Colon (tissue), 2 donors: ENCODE results near the gene HSPG2.
"Not testable (repeated sequence)": the region's sequence is repeated elsewhere in the genome, so short reads cannot be mapped to it uniquely, and the experiment has no call there.

Experiments
- FAIRE-seq: peaks from 2 replicates; lab custom pipeline; 2012; peaks lifted over from hg19 to GRCh38; lab: Jason Lieb, UNC
- donor health status: control.
- donor health status: control.

Gene HSPG2

GRCh38 chr1:21937034-21937371 is at the start of gene HSPG2:
HSPG2 (minus strand) TSS chr1:21937310; CDS start chr1:21937217, 93 bp downstream.
- no peak for FAIRE-seq

- not testable (repeated sequence) for FAIRE-seq
These were observed 49.3 kb upstream of the HSPG2 start for GRCh38 chr1:21986386-21986785.

DNA sequence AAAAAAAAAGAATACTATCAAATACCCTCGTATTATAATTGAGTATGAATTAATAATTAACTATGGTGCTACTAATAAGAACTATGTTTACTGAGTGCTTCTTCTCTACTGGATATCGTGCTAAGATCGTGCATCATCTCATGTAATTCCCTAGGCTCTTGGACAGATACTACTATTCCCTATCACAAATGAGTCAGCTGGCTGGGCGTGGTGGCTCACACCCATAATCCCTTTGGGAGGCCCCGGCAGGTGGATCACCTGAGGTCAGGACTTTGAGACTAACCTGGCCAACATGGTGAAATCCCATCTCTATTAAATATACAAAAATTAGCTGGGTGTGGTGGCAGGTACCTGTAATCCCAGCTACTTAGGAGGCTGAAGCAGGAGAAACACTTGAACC is 48.8 kb upstream of the HSPG2 start:
- FAIRE-seq = not testable (repeated sequence)

GRCh38 chr1:21983539-21983938 is 46.4 kb upstream of the HSPG2 start:
- not testable (repeated sequence) for FAIRE-seq

DNA sequence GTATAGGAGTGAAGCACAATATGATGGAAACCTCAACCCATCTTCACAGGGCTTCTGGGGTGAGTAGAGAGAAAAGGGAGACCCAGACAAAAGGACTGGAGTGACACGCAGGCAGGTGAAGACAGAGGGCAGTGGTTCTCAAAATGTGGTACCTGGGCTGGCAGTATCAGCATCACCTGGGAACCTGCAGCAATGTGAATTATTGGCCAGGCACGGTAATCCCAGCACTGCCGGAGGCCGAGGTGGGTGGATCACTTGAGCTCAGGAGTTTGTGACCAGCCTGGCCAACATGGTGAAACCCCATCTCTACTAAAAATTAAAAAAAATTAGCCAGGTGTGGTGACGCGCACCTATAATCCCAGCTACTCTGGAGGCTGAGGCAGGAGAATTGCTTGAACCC is 45.0 kb upstream of the HSPG2 start:
- not testable (repeated sequence) for FAIRE-seq

DNA sequence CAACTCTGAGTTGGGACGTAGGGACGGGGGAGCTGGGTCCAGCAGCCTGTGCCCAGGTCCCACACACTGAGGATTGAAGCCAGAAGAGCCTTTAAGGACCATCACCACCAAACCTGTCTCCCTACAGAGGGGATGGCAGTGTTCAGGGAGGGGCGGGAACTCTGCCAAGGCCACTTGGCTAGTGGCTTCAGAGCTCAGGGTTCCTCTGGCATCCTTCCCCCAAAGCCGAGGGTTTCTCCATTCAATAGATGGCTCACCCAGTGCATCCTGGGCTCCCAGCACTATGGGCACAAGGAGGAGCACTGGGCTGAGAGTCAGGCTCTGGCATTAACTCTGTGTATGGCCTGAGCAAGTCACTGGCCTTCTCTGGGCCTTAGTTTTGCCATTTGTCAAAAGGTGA is 44.1 kb upstream of the HSPG2 start:
- FAIRE-seq = not testable (repeated sequence)

DNA sequence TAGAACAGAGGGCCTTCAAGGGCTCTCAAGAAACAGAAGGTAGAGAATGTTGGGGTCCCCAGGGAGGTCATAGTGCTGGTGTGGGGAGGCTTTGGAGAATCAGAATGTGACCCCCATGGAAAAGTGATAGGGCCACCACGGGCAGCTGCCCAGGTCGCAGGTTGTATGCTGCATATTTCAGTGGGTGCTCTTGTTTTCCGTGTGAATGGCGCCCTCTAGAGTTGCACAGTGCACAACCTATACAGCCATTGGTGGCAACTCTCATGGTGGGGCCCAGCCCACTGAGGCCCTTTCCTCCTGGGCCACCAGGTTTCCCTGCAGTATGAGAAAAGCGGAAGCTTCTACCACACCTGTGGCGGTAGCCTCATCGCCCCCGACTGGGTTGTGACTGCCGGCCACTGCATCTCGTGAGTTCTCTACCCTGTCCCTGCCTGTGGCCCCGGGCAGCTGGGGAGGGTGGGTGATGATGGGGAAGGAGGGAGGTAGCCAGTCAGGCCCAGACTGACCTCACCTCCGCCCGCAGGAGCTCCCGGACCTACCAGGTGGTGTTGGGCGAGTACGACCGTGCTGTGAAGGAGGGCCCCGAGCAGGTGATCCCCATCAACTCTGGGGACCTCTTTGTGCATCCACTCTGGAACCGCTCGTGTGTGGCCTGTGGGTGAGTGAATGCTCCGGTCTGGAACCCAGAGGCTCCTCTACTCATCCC is 43.6 kb upstream of the HSPG2 start:
- not testable (repeated sequence) for FAIRE-seq

DNA sequence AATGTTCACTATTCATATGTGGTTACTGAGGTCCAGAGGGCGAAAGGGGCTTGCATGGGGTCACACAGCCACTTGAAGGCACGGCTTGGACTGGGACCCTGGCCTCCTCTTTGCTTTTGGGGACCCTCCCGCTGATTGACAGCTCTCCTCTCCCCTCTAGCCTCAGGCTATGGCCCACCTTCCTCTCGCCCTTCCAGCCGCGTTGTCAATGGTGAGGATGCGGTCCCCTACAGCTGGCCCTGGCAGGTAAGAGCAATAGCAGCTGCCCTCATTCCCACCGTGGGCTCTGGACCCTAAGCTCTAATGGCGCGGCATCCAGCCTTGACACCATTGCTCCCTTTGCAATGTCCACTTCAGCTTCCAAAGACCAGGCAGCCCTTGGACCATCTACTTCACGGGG is 41.1 kb upstream of the HSPG2 start:
- FAIRE-seq = not testable (repeated sequence)

GRCh38 chr1:21976703-21977239 is 39.7 kb upstream of the HSPG2 start, which contains the start of gene CELA3B:
CELA3B (plus strand) TSS chr1:21977022; CDS start chr1:21977040, 18 bp downstream.
- not testable (repeated sequence) for FAIRE-seq

DNA sequence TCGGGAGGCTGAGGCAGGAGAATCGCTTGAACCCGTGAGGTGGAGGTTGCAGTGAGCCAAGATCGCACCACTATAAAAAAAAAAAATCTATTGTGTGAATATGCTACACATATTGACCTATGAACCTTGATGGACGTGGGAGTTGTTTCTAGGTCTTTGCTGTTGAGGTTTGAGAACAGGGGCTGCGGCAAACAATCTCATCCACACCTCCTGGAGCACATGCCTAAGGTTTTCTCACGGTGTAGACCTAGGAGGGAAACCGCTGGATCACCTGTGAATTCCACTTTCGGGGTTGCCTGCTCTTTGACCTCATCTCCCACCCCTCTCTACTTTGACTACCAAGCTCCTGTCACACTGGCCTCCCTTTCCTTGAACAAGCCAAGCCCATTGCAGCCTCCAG is 38.2 kb upstream of the HSPG2 start:
- not testable (repeated sequence) for FAIRE-seq

DNA sequence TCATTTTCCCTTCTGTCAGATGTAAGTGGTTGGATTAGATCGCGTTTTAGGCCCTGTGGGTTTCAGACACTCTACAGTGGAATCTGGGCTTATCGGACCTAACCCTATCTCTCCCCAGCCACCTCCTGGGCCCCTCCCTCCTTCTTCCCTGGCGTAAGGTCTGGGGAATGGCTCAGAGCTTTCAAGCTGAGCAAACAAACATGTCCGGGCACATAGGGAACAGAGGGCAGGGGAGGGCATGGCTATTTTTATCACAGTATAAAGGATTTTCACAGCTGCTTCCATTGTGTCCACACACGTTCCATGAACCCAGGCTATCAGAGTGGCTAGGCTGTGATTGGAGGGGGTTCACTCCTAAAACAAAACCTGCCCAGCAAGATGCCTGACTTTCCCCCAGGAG is 37.6 kb upstream of the HSPG2 start:
- not testable (repeated sequence) for FAIRE-seq

GRCh38 chr1:21973948-21974347 is 36.8 kb upstream of the HSPG2 start:
- not testable (repeated sequence) for FAIRE-seq

DNA sequence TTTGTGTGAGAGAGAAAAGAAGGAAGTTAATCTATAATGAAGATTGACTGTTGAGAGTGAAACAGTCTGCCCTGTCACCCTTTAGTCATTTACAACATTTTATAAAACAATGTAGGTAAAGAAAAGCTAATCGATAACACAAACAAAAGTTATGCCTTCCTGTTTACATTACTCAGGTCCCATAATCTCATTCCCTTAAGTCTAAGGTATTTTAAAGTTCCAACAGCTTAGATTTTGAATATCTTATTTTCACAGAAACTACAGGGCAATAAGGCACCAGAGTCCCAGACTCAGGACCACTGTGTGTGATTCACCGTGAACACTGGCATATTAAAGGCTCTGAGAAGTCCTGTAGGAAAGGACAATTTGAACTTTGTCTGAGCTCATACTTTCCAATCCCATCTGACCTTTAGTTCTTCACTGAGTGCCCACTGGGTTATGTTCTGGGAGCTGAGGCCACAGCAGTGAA is 35.9 kb upstream of the HSPG2 start:
- FAIRE-seq = peak; percentile 31

GRCh38 chr1:21970523-21970922 is 33.4 kb upstream of the HSPG2 start:
- FAIRE-seq = not testable (repeated sequence)

GRCh38 chr1:21969066-21969465 is 32.0 kb upstream of the HSPG2 start:
- FAIRE-seq = not testable (repeated sequence)

DNA sequence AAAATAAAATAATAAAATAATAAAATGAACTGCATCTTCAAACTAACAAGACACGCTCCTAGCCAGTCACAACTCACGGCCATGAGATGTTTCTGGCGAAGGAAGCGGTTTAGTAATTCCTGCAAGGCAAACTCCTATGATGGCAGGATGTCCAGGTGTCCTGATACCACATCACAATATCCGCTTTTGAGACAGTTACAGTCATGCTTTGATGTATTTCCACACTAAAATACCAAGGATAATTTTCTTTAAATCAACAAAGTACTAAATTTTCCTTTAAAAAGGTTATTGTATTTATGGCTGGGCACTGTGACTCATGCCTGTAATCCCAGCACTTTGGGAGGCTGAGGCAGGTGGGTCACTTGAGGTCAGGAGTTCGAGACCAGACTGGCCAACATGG is 30.1 kb upstream of the HSPG2 start:
- not testable (repeated sequence) for FAIRE-seq

DNA sequence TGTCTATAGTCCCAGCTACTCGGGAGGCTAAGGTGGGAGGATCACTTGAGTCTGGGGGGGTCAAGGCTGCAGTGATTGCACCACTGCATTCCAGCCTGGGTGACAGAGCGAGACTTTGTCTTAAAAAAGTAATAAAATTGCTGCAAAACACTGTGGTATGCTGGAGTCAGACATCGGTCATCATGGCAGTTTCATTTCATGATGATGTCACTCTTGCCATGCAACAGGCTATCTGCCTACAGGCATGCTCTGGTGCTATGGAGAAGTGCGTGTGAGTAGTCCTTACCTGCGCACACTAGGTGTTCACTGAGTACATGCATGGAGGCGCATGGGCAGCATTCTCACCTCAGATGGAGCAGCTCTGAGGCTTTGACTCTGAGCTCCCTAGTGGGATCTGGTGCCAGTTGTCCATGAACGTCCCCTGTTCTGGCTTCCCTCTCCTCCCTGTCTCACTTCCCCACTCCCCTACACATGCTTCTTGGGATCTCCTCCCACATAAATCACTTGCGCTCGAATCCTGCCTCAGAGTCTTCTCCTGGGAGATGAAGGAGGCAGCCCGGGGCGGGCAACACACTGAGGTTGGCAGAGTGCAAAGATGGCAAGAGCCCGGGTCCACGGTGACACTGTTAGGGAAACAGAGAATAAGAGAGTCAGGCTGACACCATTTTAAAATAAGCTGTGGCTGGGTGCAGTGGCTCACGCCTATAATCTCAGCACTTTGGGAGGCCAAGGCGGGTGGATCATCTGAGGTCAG is 29.3 kb upstream of the HSPG2 start:
- no peak for FAIRE-seq

- FAIRE-seq = no peak
These were observed 26.5 kb upstream of the HSPG2 start for GRCh38 chr1:21963477-21964217.

- no peak for FAIRE-seq
These were observed 24.7 kb upstream of the HSPG2 start for GRCh38 chr1:21961799-21962198.

GRCh38 chr1:21961337-21961736 is 24.2 kb upstream of the HSPG2 start:
- no peak for FAIRE-seq

- FAIRE-seq = no peak
These were observed 19.8 kb upstream of the HSPG2 start for GRCh38 chr1:21956720-21957552.
